IPS DF 6.9 (cell line): ENCODE results near the gene TAF6.
A peak's percentile ranks its signal among the peaks of the same experiment; 100 is the strongest.

Experiments used
- DNase-seq: peaks from one replicate; pipeline ENCODE4 v3.0.0-alpha.2; 2013; ENCODE audit warnings: low read depth, low spot score
- H3K27ac ChIP-seq: one replicate; pipeline ENCODE4 v1.5.1; 2013; ENCODE audit warnings: low read length, control low read depth
- H3K27me3 ChIP-seq: 2 replicates; pipeline ENCODE4 v1.6.1; 2013; ENCODE audit warnings: mild to moderate bottlenecking, low read length; ENCODE audit not compliant: control insufficient read depth, insufficient read depth
- H3K36me3 ChIP-seq: 2 replicates; pipeline ENCODE4 v1.6.1; 2013; ENCODE audit warnings: low read length; ENCODE audit not compliant: control insufficient read depth, insufficient read depth
- H3K4me1 ChIP-seq: 2 replicates; pipeline ENCODE4 v1.6.1; 2013; ENCODE audit warnings: low read length; ENCODE audit not compliant: control insufficient read depth, insufficient read depth
- H3K4me3 ChIP-seq: 2 replicates; pipeline ENCODE4 v1.5.1; 2013; ENCODE audit warnings: mild to moderate bottlenecking, low read length
- H3K9me3 ChIP-seq: 2 replicates; pipeline ENCODE4 v1.6.1; 2013; ENCODE audit warnings: low read length, inconsistent platforms; ENCODE audit not compliant: control insufficient read depth, insufficient read depth
- WGBS: extraction: QIAGEN DNeasy Blood & Tissue Kit; methylation state at CpG from one replicate; pipeline ENCODE4 v1.1.7; 2013; ENCODE audit warnings: mixed read lengths, missing lambda C conversion rate; ENCODE audit not compliant: insufficient read length, insufficient coverage; 5-methylcytosine and 5-hydroxymethylcytosine counted together

The TAF6 gene

GRCh38 chr7:100119072-100119969 lies at the start of gene TAF6, which contains the start of gene CNPY4:
Gene TAF6 (minus strand): TSS chr7:100119358. CDS start chr7:100114209, 5,149 bp downstream.
Gene CNPY4 (plus strand): TSS chr7:100119634. CDS start chr7:100119745, 111 bp downstream.
- WGBS, result no CpG with 5 or more reads among the region's 49 CpGs
- Histone ChIP-seq H3K4me1 (no peaks in the 10 kb centered on the region), H3K36me3 (no peaks in the 10 kb centered on the region), H3K27me3 (no peaks in the 10 kb centered on the region), H3K4me3 (peak within 1 kb of the TSS; percentile 91), H3K9me3 (no peaks in the 10 kb centered on the region), H3K27ac (no peak within 1 kb of the TSS)
- DNase-seq, result peak; percentile 90

DNA sequence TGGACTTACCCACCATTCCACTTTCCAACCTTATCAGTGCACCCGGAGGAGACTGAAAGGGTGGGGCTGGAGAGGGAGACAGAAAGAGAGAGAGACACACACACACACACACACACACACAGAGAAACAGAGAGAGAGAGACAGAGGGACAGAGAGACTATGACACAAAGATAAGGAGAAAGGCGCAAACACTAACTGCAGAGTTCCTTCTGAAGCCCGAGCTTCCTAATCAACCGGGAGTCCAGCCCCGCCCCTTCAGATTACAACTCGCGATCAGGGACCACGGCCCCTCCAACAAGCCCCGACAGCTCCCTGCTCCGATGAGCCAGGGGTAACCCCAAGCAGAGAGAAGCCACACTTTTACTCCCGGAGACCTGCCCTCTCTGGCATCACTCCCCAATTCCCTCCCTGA lies 48.8 kb upstream of the TAF6 start:
- no peaks in the 10 kb centered on the region for H3K36me3 ChIP-seq
- no peak overlapping the region for H3K27ac ChIP-seq
- no peak for DNase-seq
- no peaks in the 10 kb centered on the region for H3K27me3 ChIP-seq
- WGBS, result no CpG with 5 or more reads among the region's 11 CpGs
- peaks cover 5% of the 10 kb centered on the region for H3K4me1 ChIP-seq
- peak overlapping the region; percentile 67; the same call in 1 of the 2 replicates for H3K4me3 ChIP-seq
- no peaks in the 10 kb centered on the region for H3K9me3 ChIP-seq

DNA sequence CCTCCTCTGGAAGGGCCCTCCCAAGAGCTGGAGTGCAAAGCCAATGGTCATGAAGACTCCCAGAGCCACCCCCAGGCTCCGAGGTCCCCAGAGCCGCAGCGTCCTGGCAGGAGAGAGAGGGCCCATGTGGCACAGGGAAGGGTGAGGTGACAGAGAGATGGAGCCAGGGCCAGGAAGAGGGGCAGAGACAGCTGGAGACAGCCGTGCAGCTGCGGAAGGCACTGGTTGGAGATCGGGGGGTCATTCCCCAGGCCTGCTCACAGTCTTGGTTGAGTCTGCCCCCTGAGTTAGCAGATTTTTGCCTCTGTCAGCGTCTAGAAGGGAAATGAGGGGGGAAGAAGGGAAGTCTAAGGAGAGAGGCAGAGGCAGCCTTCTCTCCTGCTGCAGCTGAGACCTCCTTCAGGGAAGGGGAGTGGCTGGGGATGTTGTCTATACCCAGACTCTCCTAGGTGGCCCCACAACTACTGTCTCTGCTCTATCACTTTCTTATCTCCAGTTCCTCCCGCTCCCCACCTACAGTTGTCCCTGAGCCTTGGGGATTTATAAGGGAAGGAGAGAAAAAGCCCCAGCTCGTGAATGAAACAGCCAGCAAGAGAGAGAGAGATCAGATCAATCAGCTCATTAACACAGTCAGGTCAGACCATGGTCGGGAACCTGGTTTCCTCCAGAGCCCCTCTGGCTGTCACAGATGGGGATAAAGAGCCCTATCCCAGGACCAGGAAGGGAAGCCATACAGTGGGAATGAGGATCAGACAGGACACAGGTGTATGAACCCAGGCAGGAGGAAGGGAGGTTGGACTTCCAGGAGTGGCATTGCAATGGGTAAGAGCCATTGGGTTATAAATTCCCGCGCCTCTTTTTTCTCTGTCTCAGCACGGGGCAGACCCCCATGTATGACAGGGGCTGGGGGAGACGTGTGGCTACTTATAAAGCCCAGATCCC lies 48.1 kb upstream of the TAF6 start:
- no peaks in the 10 kb centered on the region for H3K36me3 ChIP-seq
- H3K4me3 ChIP-seq, result no peak overlapping the region; the same call in 1 of the 2 replicates
- WGBS, result no CpG with 5 or more reads among the region's 14 CpGs
- no peaks in the 10 kb centered on the region for H3K27me3 ChIP-seq
- no peak overlapping the region for H3K27ac ChIP-seq
- peaks cover 5% of the 10 kb centered on the region for H3K4me1 ChIP-seq
- H3K9me3 ChIP-seq, result no peaks in the 10 kb centered on the region
- no peak for DNase-seq

DNA sequence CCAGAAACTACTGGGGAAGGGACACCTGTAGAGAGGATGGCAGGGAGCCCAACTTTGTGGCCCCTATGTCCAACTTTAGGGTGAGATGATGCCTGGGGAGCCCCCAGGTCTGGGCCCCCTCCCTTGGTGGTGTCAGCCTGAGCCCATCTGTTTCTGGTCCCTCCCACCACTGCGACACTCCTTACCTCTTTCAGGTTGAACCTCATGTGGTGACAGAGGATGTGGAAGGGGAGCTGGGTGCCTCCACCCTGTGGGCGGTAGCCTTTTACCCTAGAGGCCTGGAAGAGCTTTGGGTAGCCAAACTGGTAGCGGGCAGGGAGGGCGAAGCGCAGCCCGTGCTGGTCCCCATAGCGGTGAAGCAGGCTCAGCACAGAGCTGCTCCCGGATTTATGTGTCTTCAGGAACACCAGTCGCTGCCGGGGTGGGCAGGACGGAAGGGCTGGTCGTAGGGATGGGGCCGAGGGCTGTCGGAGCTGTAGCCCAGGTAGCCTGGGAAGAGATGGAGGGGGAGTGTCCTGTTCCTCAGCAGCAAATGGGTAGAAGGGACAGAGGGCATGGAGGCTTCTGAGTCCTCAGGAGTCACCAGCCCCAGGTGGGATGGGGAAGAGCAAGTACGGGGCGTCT lies 47.3 kb upstream of the TAF6 start:
- Histone ChIP-seq H3K4me1 (peaks cover 5% of the 10 kb centered on the region), H3K9me3 (no peaks in the 10 kb centered on the region), H3K4me3 (no peak overlapping the region), H3K27me3 (no peaks in the 10 kb centered on the region), H3K27ac (no peak overlapping the region), H3K36me3 (no peaks in the 10 kb centered on the region)
- DNase-seq, result no peak
- WGBS, result no CpG with 5 or more reads among the region's 16 CpGs

- H3K4me1 ChIP-seq, result peaks cover 3% of the 10 kb centered on the region
- no peak overlapping the region for H3K27ac ChIP-seq
- H3K36me3 ChIP-seq, result no peaks in the 10 kb centered on the region
- no peak overlapping the region for H3K4me3 ChIP-seq
- WGBS, result no CpG with 5 or more reads among the region's 5 CpGs
- H3K27me3 ChIP-seq, result no peaks in the 10 kb centered on the region
- DNase-seq, result no peak
- H3K9me3 ChIP-seq, result no peaks in the 10 kb centered on the region
Observed at GRCh38 chr7:100163871-100164270, 44.7 kb upstream of the TAF6 start.

DNA sequence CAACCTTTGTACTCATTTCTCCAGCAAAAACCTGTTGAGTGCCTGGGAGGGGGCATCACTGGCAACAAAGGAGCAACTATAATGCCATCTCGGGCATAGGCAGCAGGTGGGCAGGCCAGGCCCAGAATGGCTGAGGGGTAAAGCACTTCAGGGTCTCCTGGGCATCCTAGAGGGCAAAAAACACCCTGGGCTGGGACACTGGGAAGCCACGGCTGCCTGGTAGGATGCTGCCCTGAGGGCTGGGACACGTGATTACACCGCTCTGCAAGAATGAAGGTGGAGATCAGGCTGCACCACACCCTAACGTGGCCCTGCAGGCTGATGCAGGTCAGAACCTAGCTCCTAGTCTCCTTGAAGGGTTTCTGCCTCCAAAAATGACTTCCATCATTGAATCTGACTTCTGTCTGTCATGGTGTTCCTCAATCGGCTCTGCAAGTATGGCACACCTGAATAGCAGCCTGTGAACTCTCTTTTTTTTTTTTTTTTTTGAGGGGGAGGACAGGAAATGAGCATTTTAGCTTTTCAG lies 43.9 kb upstream of the TAF6 start:
- Histone ChIP-seq H3K27me3 (no peaks in the 10 kb centered on the region), H3K27ac (no peak overlapping the region), H3K4me3 (no peak overlapping the region), H3K4me1 (peaks cover 3% of the 10 kb centered on the region), H3K9me3 (no peaks in the 10 kb centered on the region), H3K36me3 (no peaks in the 10 kb centered on the region)
- WGBS, result no CpG with 5 or more reads among the region's 6 CpGs
- DNase-seq, result no peak

DNA sequence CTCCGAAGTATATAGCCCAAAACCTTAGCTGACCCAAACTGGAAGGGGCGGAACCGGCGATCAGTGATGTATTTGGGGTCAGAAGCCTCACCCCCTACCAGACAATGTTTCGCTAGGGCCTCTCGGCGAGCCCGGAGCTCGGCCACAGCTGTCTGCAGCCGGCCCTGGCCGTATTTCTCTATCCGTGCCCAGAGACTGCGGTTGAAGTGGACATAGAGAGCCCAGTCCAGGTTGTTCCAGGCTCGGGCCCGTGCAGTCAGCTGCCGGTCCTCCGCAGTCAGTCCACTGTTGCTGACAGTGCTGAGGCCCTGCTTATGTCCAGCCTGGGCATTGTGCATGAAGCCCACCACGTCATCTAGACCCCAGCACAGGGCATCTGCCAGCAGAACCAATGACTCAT lies 40.9 kb upstream of the TAF6 start:
- no CpG with 5 or more reads among the region's 18 CpGs for WGBS
- DNase-seq, result no peak
- Histone ChIP-seq H3K27me3 (no peaks in the 10 kb centered on the region), H3K9me3 (no peaks in the 10 kb centered on the region), H3K36me3 (peaks cover 15% of the 10 kb centered on the region), H3K27ac (no peak overlapping the region), H3K4me3 (no peak overlapping the region), H3K4me1 (no peaks in the 10 kb centered on the region; the same call in none of the 2 replicates)

- H3K4me1 ChIP-seq, result no peaks in the 10 kb centered on the region; the same call in none of the 2 replicates
- WGBS, result no CpG with 5 or more reads among the region's 7 CpGs
Observed at GRCh38 chr7:100159099-100159623, 40.0 kb upstream of the TAF6 start.

GRCh38 chr7:100158229-100159098 lies 39.3 kb upstream of the TAF6 start, which contains the start of gene TRAPPC14:
Gene TRAPPC14 (minus strand): TSS chr7:100158723. CDS start chr7:100158499, 224 bp downstream.
- peaks cover 24% of the 10 kb centered on the region for H3K36me3 ChIP-seq
- no CpG with 5 or more reads among the region's 87 CpGs for WGBS
- no peaks in the 10 kb centered on the region for H3K9me3 ChIP-seq
- peak; percentile 82 for DNase-seq
- no peaks in the 10 kb centered on the region for H3K27me3 ChIP-seq
- peak within 1 kb of the TSS; percentile 80 for H3K4me3 ChIP-seq
- no peak within 1 kb of the TSS for H3K27ac ChIP-seq
- no peaks in the 10 kb centered on the region; the same call in none of the 2 replicates for H3K4me1 ChIP-seq

More at GRCh38 chr7:100159099-100159623, 40.0 kb upstream of the TAF6 start:
- Histone ChIP-seq H3K27me3 (no peaks in the 10 kb centered on the region), H3K27ac (no peak overlapping the region), H3K36me3 (peaks cover 20% of the 10 kb centered on the region), H3K4me3 (no peak overlapping the region; the same call in 1 of the 2 replicates), H3K9me3 (no peaks in the 10 kb centered on the region)
- no peak for DNase-seq
